PC-9 (cell line): ENCODE data around the gene DLGAP5. TPM values are rescaled to one million over a fixed set of nuclear protein-coding genes. Genes with fewer than 3 reads are reported as not detected.

Source experiments
- BruUV-seq: library from RNA; stranded (reverse); fragments of 400-500 nt; replicated peaks from 2 replicates; lab custom pipeline; 2021; lab: Mats Ljungman, UMichigan
- CTCF ChIA-PET: fragments of 300-600 bp; sonication (Branson Sonifier 250); formaldehyde crosslinking; loops from one replicate; lab custom pipeline; 2022; ENCODE audit warnings: antibody characterized with exemption; lab: Charles Lee
- POLR2A ChIA-PET: fragments of 300-600 bp; sonication (Branson Sonifier 250); formaldehyde crosslinking; loops from one replicate; lab custom pipeline; 2022; ENCODE audit warnings: antibody characterized with exemption; ENCODE audit not compliant: unreplicated experiment; lab: Charles Lee
- DNase-seq, 2 experiments: peaks; one replicate each; pipeline versions ENCODE4 v3.0.0 to v3.0.0-alpha.2; 2015 to 2022; ENCODE audit warnings: mixed read lengths in 1 of 2
- H2AFZ ChIP-seq: fragments of 200-600 bp; sonication (generic); 2 replicates; pipeline ENCODE4 v1.8.1; 2017; ENCODE audit warnings: antibody characterized with exemption
- H3F3A ChIP-seq: fragments of 200-600 bp; sonication (generic); 2 replicates; pipeline ENCODE4 v1.8.1; 2017; ENCODE audit warnings: antibody characterized with exemption, mild to moderate bottlenecking, low read depth; ENCODE audit not compliant: insufficient read depth
- H3K27ac ChIP-seq: fragments of 200-600 bp; sonication (generic); 2 replicates; pipeline ENCODE4 v1.6.1; 2016; ENCODE audit warnings: mixed run types
- H3K27me3 ChIP-seq: fragments of 200-600 bp; sonication (generic); 2 replicates; pipeline ENCODE4 v1.6.1; 2016; ENCODE audit warnings: low read depth, mixed run types; ENCODE audit not compliant: insufficient read depth
- H3K36me3 ChIP-seq: fragments of 200-600 bp; sonication (generic); 2 replicates; pipeline ENCODE4 v1.6.1; 2016; ENCODE audit warnings: low read depth, mixed run types
- H3K4me1 ChIP-seq: fragments of 200-600 bp; sonication (generic); replicated peaks from 2 replicates; pipeline ENCODE4 v1.6.1; 2016; ENCODE audit warnings: mixed run types; ENCODE audit not compliant: insufficient read depth
- H3K4me2 ChIP-seq: fragments of 200-600 bp; sonication (generic); 2 replicates; pipeline ENCODE4 v1.6.1; 2017; ENCODE audit warnings: mixed run types
- H3K4me3 ChIP-seq: fragments of 200-600 bp; sonication (generic); 2 replicates; pipeline ENCODE4 v1.6.1; 2016; ENCODE audit warnings: mixed run types
- H3K79me2 ChIP-seq: fragments of 200-600 bp; sonication (generic); 2 replicates; pipeline ENCODE4 v1.6.1; 2017; ENCODE audit warnings: low read depth, mixed run types
- H3K9me2 ChIP-seq: fragments of 200-600 bp; sonication (generic); 2 replicates; pipeline ENCODE4 v1.8.1; 2017; ENCODE audit warnings: mild to moderate bottlenecking; ENCODE audit not compliant: insufficient read depth
- H3K9me3 ChIP-seq: fragments of 200-600 bp; sonication (generic); 2 replicates; pipeline ENCODE4 v1.8.1; 2016; ENCODE audit warnings: low read depth; ENCODE audit not compliant: insufficient read depth
- H4K20me1 ChIP-seq: fragments of 200-600 bp; sonication (generic); 2 replicates; pipeline ENCODE4 v1.8.1; 2017; ENCODE audit not compliant: insufficient read depth
- EZH2 ChIP-seq: fragments of 200-600 bp; sonication (generic); IDR thresholded peaks from 2 replicates; pipeline ENCODE4 v1.8.0; 2017; ENCODE audit warnings: antibody characterized with exemption, low read depth
- intact Hi-C: fragments of 100-400 bp; cut with micrococcal nuclease; formaldehyde crosslinking; loops from one replicate; pipeline ENCODE4 v1.10.0; 2022; ENCODE audit not compliant: unreplicated experiment
- total RNA-seq: library from RNA; stranded (reverse); gene quantifications from 2 replicates; pipeline ENCODE4 v1.2.3, GENCODE V29; 2021
- TF ChIP-seq, protein P1 (sequence below): fragments of 200-600 bp; sonication (generic); conservative IDR thresholded peaks from 2 replicates; pipeline ENCODE4 v1.6.1; 2017; ENCODE audit warnings: mixed run types, antibody characterized with exemption, mild to moderate bottlenecking, moderate library complexity

DLGAP5 gene
- total RNA-seq, 1 experiment from 2014 or later: 80.0 TPM

DNA sequence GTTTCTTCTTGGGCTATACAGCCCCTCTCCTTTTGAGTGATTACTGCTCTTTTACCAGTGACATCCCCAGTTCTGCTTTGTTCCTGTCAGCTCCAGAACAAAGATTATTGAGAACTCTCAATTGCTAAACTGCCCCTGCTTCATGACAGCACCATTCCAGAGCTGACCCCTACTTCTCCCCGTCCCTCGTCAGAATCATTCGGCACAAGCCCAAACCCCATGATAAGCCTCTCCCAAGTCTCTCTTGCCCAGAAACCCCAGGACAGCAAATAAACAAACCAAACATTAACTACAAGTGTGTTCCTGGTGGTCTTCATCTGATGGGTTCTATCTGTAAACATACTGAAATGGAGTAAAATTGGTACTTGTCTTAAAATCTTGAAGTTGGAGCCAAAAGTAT lies 9.3 kb upstream of the DLGAP5 start:
- Histone ChIP-seq H3K4me3 (no peak overlapping the region), H3K9me2 (no peaks in the 10 kb centered on the region), H3F3A (no peaks in the 10 kb centered on the region), H2AFZ (no peak overlapping the region), H3K27me3 (no peaks in the 10 kb centered on the region), H3K4me1 (no peaks in the 10 kb centered on the region), H3K9me3 (no peaks in the 10 kb centered on the region), H4K20me1 (no peaks in the 10 kb centered on the region), H3K4me2 (no peak overlapping the region), H3K36me3 (no peaks in the 10 kb centered on the region), H3K79me2 (no peaks in the 10 kb centered on the region), H3K27ac (no peak overlapping the region)
- CTCF ChIA-PET: no interaction called here
- BruUV-seq: no TSS peak
- POLR2A ChIA-PET: interaction anchor here (0.6 kb wide), 1 partner anchor 21 kb away, joined by 4 read pairs; no protein-coding TSS in a partner anchor
- TF ChIP-seq, protein P1, sequence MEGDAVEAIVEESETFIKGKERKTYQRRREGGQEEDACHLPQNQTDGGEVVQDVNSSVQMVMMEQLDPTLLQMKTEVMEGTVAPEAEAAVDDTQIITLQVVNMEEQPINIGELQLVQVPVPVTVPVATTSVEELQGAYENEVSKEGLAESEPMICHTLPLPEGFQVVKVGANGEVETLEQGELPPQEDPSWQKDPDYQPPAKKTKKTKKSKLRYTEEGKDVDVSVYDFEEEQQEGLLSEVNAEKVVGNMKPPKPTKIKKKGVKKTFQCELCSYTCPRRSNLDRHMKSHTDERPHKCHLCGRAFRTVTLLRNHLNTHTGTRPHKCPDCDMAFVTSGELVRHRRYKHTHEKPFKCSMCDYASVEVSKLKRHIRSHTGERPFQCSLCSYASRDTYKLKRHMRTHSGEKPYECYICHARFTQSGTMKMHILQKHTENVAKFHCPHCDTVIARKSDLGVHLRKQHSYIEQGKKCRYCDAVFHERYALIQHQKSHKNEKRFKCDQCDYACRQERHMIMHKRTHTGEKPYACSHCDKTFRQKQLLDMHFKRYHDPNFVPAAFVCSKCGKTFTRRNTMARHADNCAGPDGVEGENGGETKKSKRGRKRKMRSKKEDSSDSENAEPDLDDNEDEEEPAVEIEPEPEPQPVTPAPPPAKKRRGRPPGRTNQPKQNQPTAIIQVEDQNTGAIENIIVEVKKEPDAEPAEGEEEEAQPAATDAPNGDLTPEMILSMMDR: no peak
- no peak for TF ChIP-seq EZH2
- no peak for DNase-seq
- intact Hi-C loops: no loop called here

DNA sequence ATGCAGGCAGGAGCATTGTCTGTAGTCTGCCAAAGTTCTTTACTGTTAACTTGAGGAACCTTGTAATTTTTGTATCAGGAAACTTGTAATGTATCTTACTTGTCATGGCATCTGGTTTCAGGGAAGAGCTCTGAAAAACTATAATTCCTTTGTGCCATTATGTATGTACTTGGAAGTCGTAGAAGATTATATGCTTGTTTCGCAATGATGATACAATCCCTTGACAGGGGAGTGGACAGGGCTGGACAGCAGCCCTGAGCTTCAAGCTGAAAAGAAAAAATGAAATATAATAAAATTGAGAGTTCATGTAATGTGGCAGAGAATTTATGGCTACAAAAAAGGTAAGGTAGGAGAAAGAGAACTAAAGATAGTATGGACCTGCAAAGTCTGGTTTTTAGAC lies 7.4 kb upstream of the DLGAP5 start:
- Histone ChIP-seq H3K4me2 (no peak overlapping the region), H3K27ac (no peak overlapping the region), H2AFZ (no peak overlapping the region), H3K9me3 (no peaks in the 10 kb centered on the region), H3K27me3 (no peaks in the 10 kb centered on the region), H3F3A (no peaks in the 10 kb centered on the region), H3K9me2 (no peaks in the 10 kb centered on the region), H3K36me3 (no peaks in the 10 kb centered on the region), H3K4me1 (no peaks in the 10 kb centered on the region), H3K79me2 (no peaks in the 10 kb centered on the region), H3K4me3 (no peak overlapping the region), H4K20me1 (no peaks in the 10 kb centered on the region)
- POLR2A ChIA-PET: no interaction called here
- no peak for DNase-seq
- no TSS peak for BruUV-seq
- intact Hi-C loops: no loop called here
- CTCF ChIA-PET: interaction anchor here (0.6 kb wide), 1 partner anchor 12 kb away, joined by 5 read pairs; no protein-coding TSS in a partner anchor
- TF ChIP-seq, protein P1: no peak
- TF ChIP-seq EZH2: no peak

DNA sequence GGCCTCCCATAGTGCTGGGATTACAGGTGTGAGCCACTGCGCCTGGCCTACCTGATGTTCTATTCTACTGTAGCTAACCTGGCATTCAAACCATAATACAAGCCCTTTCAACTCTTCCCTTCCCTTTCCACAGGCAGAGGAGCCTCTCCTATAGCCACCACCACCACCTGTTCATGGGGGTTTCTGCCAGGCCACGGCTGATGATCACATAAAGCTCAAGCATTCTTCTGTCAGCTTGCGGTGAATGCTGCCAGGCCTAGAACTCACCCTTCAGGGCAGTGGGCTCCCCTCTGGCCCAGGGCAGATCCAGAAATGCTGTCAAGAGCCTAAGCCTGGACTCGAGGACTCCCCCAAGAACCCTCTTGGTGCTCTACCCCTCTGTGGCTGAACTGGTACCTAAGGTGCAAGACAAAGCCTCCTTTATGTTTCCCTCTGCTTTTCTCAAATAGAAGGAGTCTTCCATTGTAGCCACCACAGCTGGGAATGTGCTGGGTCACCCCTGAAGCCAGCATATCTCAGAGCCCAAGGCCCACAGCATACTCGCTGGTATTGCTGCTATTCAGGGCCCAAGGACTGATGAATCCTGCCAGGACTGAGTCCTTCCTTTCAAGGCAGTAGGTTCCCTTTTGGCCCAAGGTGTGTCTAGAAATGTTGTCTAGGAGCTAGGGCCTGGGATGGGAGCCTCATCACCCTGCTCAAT lies 3.4 kb upstream of the DLGAP5 start:
- no peaks in the 10 kb centered on the region for H3F3A ChIP-seq
- no peak overlapping the region for H2AFZ ChIP-seq
- no peaks in the 10 kb centered on the region for H4K20me1 ChIP-seq
- no peak overlapping the region for H3K4me2 ChIP-seq
- no peaks in the 10 kb centered on the region for H3K27me3 ChIP-seq
- DNase-seq: no peak
- no peak overlapping the region for H3K27ac ChIP-seq
- H3K9me3 ChIP-seq: no peaks in the 10 kb centered on the region
- ChIA-PET CTCF (interaction anchor here (0.5 kb wide), 1 partner anchor 71 kb away, joined by 3 read pairs; no protein-coding TSS in a partner anchor), POLR2A (no interaction called here)
- H3K36me3 ChIP-seq: no peaks in the 10 kb centered on the region
- no peak for TF ChIP-seq EZH2
- TF ChIP-seq, protein P1: no peak
- no peak overlapping the region for H3K4me3 ChIP-seq
- intact Hi-C loops: no loop called here
- peaks cover 15% of the 10 kb centered on the region for H3K79me2 ChIP-seq
- no peaks in the 10 kb centered on the region for H3K9me2 ChIP-seq
- BruUV-seq: no TSS peak
- peaks cover 8% of the 10 kb centered on the region for H3K4me1 ChIP-seq
